ENCODE results near the gene CROCC2.

The CROCC2 gene

GRCh38 chr2:240999873-241000541 lies 93.9 kb downstream of the CROCC2 start:
- no peak for DNase-seq (ENCODE audit: low read depth)

- no peak for DNase-seq (ENCODE audit: low read depth)
Measured at GRCh38 chr2:241000831-241001321, 94.7 kb downstream of the CROCC2 start.

GRCh38 chr2:241001413-241002274 lies 95.5 kb downstream of the CROCC2 start:
- DNase-seq (ENCODE audit: low read depth): no peak

GRCh38 chr2:241002275-241003046 lies 96.3 kb downstream of the CROCC2 start:
- no peak for DNase-seq (ENCODE audit: low read depth)

GRCh38 chr2:241003047-241003360 lies 96.9 kb downstream of the CROCC2 start:
- DNase-seq (ENCODE audit: low read depth): no peak

- DNase-seq (ENCODE audit: low read depth): no peak
Measured at GRCh38 chr2:241003369-241003768, 97.2 kb downstream of the CROCC2 start.

- DNase-seq (ENCODE audit: low read depth): no peak
Measured at GRCh38 chr2:241003830-241004564, 97.9 kb downstream of the CROCC2 start.

GRCh38 chr2:241005569-241005968 lies 99.4 kb downstream of the CROCC2 start:
- no peak for DNase-seq (ENCODE audit: low read depth)

GRCh38 chr2:241006412-241006811 lies 100.3 kb downstream of the CROCC2 start:
- DNase-seq (ENCODE audit: low read depth): no peak

- no peak for DNase-seq (ENCODE audit: low read depth)
Measured at GRCh38 chr2:241007111-241007510, 101.0 kb downstream of the CROCC2 start.

GRCh38 chr2:241007880-241008710 lies 102.0 kb downstream of the CROCC2 start:
- no peak for DNase-seq (ENCODE audit: low read depth)

GRCh38 chr2:241008711-241009121 lies 102.6 kb downstream of the CROCC2 start:
- DNase-seq (ENCODE audit: low read depth): no peak

- no peak for DNase-seq (ENCODE audit: low read depth)
Measured at GRCh38 chr2:241009191-241009590, 103.1 kb downstream of the CROCC2 start.

GRCh38 chr2:241009601-241010530 lies 103.7 kb downstream of the CROCC2 start:
- no peak for DNase-seq (ENCODE audit: low read depth)

- no peak for DNase-seq (ENCODE audit: low read depth)
Measured at GRCh38 chr2:241010531-241011295, 104.6 kb downstream of the CROCC2 start.

- DNase-seq (ENCODE audit: low read depth): no peak
Measured at GRCh38 chr2:241011296-241011600, 105.1 kb downstream of the CROCC2 start.

GRCh38 chr2:241011751-241012510 lies 105.8 kb downstream of the CROCC2 start:
- DNase-seq (ENCODE audit: low read depth): no peak

GRCh38 chr2:241014224-241014623 lies 108.1 kb downstream of the CROCC2 start:
- DNase-seq (ENCODE audit: low read depth): no peak

GRCh38 chr2:241014764-241015163 lies 108.6 kb downstream of the CROCC2 start:
- DNase-seq (ENCODE audit: low read depth): no peak

All from stimulated activated CD8-positive, alpha-beta memory T cell treated with anti-CD3 and anti-CD28 coated beads, Interleukin-15, amount 100 ng/mL, for 1 hour (primary cell).